Effector memory CD4-positive, alpha-beta T cell (primary cell): ENCODE measurements around the gene FIGNL1.

Experiments
- DNase-seq, 3 donors: peaks; one replicate each; pipeline ENCODE4 v3.0.0-alpha.2; 2020
- H3K27ac ChIP-seq: 2 replicates; pipeline ENCODE4 v1.7.0; 2013; ENCODE audit warnings: mild to moderate bottlenecking, low read length, moderate library complexity; ENCODE audit not compliant: insufficient read depth, poor library complexity, severe bottlenecking
- H3K27me3 ChIP-seq: replicated peaks from 2 replicates; pipeline ENCODE4 v1.7.0; 2013; ENCODE audit warnings: mild to moderate bottlenecking, low read length; ENCODE audit not compliant: insufficient read depth, control insufficient read depth, poor library complexity, severe bottlenecking
- H3K36me3 ChIP-seq: 2 replicates; pipeline ENCODE4 v1.7.0; 2013; ENCODE audit warnings: mild to moderate bottlenecking, low read length, moderate library complexity; ENCODE audit not compliant: control insufficient read depth, insufficient read depth
- H3K4me1 ChIP-seq: 2 replicates; pipeline ENCODE4 v1.7.0; 2013; ENCODE audit warnings: low read length, mild to moderate bottlenecking; ENCODE audit not compliant: control insufficient read depth, insufficient read depth, poor library complexity, severe bottlenecking
- H3K4me3 ChIP-seq: 2 replicates; pipeline ENCODE4 v1.7.0; 2013; ENCODE audit warnings: low read length, low read depth, mild to moderate bottlenecking; ENCODE audit not compliant: insufficient read depth, poor library complexity, severe bottlenecking
- H3K9me3 ChIP-seq: 2 replicates; pipeline ENCODE4 v1.7.0; 2013; ENCODE audit warnings: mild to moderate bottlenecking, low read length, moderate library complexity; ENCODE audit not compliant: control insufficient read depth

Gene FIGNL1

DNA sequence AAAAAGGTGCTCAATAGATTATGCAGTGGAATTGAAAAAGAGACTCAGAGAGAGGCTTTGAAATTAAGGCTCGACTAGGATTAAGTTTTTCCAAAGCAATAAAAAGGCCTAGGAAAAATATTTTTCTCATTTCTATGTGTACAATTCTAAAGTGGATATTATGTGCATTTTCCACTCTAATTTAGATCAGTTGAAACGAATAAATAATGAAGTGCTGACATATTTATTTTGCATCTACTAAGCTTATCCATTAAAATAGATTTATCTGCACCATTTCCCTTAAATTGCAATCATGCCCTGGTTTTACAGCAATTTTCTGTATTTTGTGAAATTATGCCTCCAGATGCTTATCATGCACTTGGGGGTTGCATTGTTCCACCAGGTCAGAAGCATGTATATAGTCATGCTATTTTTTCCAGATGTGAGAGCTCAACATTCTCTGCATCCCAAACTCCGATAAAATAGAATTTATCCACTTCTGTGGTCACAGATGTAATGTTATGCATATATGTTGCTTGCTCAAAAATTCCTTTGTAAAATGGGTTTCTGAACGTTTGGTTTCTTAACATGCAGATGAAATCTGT lies 18.3 kb downstream of the FIGNL1 start:
- H3K9me3 ChIP-seq = no peaks in the 10 kb centered on the region
- H3K4me3 ChIP-seq = no peak overlapping the region
- no peak overlapping the region for H3K27ac ChIP-seq
- no peaks in the 10 kb centered on the region for H3K36me3 ChIP-seq
- no peaks in the 10 kb centered on the region for H3K4me1 ChIP-seq
- DNase-seq = no peak
- no peaks in the 10 kb centered on the region for H3K27me3 ChIP-seq

DNA sequence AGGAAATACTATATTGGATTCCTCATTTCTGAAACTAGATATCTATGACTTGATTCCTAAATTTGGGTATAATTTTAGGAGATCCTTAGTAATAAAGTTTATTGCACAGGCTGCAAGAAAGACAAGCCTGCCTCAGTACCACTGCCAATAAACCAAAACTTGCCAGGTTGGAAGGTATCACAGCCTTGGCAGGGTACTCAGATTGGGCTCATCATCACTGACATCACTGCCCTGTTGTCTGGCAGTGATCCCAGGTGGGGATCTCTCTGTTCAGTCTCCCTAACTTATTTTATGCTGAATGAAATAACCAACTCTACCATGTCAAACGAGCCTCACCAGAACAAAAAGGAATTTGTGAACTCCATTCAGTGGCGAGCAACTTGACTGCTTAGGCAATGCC lies 18.8 kb downstream of the FIGNL1 start:
- Histone ChIP-seq H3K36me3 (no peaks in the 10 kb centered on the region), H3K27ac (no peak overlapping the region), H3K4me3 (no peak overlapping the region), H3K9me3 (no peaks in the 10 kb centered on the region), H3K4me1 (no peaks in the 10 kb centered on the region), H3K27me3 (no peaks in the 10 kb centered on the region)
- DNase-seq = no peak

DNA sequence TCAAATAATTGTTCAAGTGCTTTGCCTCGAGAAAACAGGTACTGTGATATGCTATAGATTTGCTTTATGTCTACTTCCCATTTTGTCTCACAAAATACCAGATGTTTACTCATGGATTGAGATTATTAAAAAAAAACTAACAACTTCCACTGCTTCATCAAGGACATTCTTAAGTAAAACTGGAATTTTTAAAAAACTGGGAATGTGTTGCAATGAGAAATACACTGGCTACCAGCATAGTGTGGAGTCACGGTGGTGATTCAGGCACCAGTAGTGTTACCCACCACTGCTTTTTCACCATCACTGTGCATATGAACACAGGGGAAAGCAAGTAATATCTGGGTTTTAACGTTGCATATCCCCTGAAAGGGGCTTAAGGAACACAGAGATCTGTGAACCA lies 21.2 kb downstream of the FIGNL1 start:
- Histone ChIP-seq H3K36me3 (no peaks in the 10 kb centered on the region), H3K4me1 (no peaks in the 10 kb centered on the region), H3K27me3 (no peaks in the 10 kb centered on the region), H3K4me3 (no peak overlapping the region), H3K27ac (no peak overlapping the region), H3K9me3 (no peaks in the 10 kb centered on the region)
- no peak for DNase-seq

DNA sequence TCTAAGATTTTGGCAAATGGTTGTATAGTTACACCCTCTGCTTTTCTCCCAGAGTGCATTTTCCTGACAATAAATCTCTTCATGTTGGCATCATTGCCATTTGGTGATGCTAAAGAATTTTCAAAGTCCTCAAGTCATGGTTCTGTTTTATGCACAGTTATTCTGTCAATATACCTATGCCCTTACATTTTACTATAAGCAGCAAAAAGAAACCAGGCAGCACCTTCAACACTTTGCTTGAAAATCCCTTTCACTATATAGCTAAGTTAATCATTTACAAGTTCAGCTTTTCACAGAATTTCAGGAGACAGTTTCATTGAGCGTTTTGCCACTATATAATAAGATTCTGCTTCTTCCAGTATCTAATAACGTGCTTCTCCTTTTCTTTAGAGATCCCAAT lies 22.6 kb downstream of the FIGNL1 start:
- Histone ChIP-seq H3K27me3 (no peaks in the 10 kb centered on the region), H3K4me1 (no peaks in the 10 kb centered on the region), H3K27ac (no peak overlapping the region), H3K36me3 (no peaks in the 10 kb centered on the region), H3K4me3 (no peak overlapping the region), H3K9me3 (no peaks in the 10 kb centered on the region)
- no peak for DNase-seq

DNA sequence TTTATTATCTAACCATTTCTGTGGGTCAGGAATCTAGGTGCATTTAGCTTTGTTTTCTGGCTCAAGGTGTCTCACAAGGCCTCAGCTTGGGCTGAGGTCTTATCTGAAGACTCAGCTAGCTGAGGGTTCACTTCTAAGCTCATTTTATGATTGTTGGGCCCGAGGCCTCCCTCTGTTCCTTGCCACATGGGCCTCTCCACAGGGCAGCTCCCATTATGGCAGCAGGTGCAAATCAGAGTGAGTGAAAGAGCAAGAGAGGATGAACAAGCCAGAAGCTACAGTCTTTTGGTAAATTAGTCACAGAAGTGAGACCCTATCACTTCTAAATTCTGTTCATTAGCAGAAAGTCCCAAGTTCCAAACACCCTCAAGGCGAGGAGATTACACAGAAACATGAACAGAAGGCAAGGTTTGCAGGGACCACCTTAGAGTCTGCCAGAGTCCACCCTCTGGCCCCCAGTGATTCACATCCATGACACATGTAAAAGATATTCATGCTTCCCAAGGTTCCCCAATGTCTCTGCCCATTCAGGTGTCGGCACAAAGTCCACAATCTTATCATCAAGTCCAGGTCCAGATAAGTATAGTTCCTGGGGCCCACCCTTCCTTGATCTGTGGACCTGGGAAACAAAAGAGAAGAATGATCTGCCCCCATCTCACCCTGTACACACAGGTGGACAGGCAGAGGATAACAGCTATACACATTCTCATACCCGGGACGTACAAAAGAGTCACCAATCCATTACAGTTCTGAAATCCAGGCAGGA lies 23.7 kb downstream of the FIGNL1 start:
- Histone ChIP-seq H3K27me3 (no peaks in the 10 kb centered on the region), H3K4me3 (no peak overlapping the region), H3K36me3 (no peaks in the 10 kb centered on the region), H3K27ac (no peak overlapping the region), H3K4me1 (no peaks in the 10 kb centered on the region), H3K9me3 (no peaks in the 10 kb centered on the region)
- DNase-seq = no peak

DNA sequence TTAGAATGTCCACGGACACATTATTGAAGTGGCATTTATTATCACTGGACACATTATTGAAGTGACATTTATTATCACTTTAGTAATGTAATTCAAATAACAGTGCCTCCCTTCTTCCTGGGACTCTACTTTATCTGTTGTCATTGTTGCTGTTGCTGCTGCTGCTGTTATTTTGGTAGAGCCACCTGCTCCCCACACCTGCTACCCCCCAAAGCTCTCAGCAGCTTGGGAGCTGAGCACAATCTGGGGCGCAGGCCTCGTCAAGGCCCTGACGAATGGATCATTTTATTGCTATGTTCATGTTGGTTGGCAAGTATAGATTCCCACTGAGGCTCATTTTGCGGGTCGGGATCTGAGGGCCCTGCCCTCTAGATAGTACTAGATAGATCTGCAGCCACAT lies 24.8 kb downstream of the FIGNL1 start:
- Histone ChIP-seq H3K36me3 (no peaks in the 10 kb centered on the region), H3K9me3 (no peaks in the 10 kb centered on the region), H3K4me1 (no peaks in the 10 kb centered on the region), H3K27me3 (no peaks in the 10 kb centered on the region), H3K27ac (no peak overlapping the region), H3K4me3 (no peak overlapping the region)
- no peak for DNase-seq

DNA sequence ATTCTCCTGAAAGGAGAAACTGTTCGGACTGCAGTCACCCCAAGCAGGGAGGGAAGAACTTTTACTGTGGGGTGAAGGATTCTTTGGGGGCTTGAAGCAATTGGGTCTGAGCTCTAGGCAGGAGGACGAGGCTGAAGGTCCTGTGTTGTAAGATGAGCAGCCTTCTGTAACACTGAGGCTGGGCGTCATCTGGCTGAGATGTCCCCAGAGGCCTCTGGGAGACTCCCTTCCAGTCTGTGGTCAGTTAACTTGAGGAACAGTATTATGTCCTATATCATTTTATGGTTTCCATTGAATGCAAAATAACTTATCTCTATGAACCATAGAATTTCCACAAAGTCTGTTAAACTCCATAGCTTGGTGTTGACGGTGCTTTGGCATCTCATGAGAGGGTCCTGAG lies 26.3 kb downstream of the FIGNL1 start:
- no peak overlapping the region for H3K27ac ChIP-seq
- no peaks in the 10 kb centered on the region for H3K27me3 ChIP-seq
- H3K4me3 ChIP-seq = no peak overlapping the region
- no peaks in the 10 kb centered on the region for H3K9me3 ChIP-seq
- H3K36me3 ChIP-seq = no peaks in the 10 kb centered on the region
- H3K4me1 ChIP-seq = no peaks in the 10 kb centered on the region
- DNase-seq = no peak

DNA sequence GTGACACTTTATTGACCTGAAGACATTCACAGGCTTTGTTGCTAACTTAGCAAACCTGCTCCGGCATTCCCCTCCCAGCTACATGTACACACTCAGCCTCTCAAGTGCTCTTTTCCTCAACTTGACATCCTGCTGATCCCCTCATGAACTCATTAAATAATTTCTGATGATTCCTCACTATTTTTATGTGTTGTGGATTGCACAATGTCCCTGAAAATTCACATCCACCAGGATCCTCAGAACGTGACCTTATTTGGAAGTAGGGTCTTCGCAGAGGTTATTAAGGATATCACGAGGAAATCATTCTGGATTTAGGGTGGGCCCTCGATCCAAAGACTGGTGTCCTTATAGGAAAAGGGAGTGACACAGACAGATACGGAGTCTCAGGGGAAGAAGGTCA lies 27.3 kb downstream of the FIGNL1 start:
- Histone ChIP-seq H3K27ac (no peak overlapping the region), H3K27me3 (no peaks in the 10 kb centered on the region), H3K4me3 (no peak overlapping the region), H3K9me3 (no peaks in the 10 kb centered on the region), H3K4me1 (no peaks in the 10 kb centered on the region), H3K36me3 (no peaks in the 10 kb centered on the region)
- DNase-seq = no peak

DNA sequence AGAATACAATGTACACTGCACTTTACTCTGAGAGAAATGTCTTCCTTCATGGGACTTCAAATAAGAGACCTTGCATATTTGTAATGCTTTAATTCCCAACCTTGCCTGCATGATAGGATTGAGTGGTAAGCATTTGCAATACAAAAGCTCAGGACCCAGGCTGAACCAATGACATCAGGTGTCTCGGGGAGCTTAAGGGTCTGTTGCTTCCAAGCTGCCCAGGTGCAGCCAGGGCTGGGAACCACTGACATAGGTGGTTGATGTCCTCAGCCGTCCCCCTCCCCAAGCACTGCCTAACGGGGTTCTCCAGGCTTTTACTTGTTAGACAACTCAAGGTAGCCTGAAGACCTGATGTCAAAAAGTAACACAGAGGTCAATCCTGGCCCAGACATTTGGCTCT lies 29.1 kb downstream of the FIGNL1 start:
- no peak overlapping the region for H3K27ac ChIP-seq
- H3K9me3 ChIP-seq = no peaks in the 10 kb centered on the region
- H3K27me3 ChIP-seq = no peaks in the 10 kb centered on the region
- peaks cover 6% of the 10 kb centered on the region for H3K4me1 ChIP-seq
- no peaks in the 10 kb centered on the region for H3K36me3 ChIP-seq
- H3K4me3 ChIP-seq = no peak overlapping the region
- no peak for DNase-seq

DNA sequence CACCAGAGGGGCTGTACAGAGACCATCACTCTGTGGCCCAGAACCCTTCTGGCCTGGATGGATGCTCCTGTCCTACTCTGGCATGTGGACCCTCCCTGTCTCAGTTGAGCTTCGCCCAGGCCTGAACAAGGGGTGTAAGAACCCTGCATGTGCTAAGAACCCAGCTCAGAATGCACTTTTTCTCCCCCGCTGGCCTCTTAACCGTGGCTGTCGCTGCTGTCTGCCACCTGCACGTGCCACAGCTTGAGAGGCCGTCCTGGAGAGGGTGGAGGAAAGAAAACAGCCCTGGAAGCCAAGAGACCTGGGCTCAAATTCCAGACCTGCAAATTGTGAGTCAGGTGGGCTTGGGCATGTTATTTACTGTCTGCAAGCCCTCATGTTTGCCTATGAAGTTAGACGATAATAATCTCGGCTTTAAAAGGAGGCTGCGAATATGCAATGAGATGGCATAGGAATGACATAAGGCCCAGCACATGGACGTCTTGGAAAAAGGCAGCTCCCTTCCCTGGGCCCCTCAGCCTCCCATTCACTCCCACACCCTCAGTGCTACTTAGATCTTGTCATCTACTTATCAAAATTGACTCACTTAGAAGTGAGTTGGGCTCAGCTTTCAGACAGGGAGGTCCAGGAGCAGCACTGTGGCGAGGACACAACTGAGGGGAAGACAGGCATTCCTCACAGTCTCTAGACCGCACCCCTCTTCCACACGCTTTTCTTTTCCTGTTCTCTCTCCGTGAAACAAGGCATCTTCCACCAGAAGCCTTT lies 31.4 kb downstream of the FIGNL1 start:
- no peak overlapping the region for H3K4me3 ChIP-seq
- H3K27ac ChIP-seq = no peak overlapping the region
- no peak for DNase-seq
- H3K4me1 ChIP-seq = peaks cover 9% of the 10 kb centered on the region
- H3K36me3 ChIP-seq = no peaks in the 10 kb centered on the region
- no peaks in the 10 kb centered on the region for H3K27me3 ChIP-seq
- no peaks in the 10 kb centered on the region for H3K9me3 ChIP-seq
